Upper lobe of left lung (tissue), 4 donors: ENCODE measurements around the gene LRRC46.

Experiments used
- EP300 ChIP-seq, 4 donors: sonication (generic); formaldehyde crosslinking; IDR thresholded peaks; one replicate each; pipeline ENCODE4 v1.5.1; 2017; ENCODE audit warnings: antibody characterized with exemption in 4 of 4, control low read depth in 2 of 4
- POLR2A ChIP-seq, 4 donors: fragments of 450-650 bp; IDR thresholded peaks; one replicate each; pipeline ENCODE4 v1.5.1; 2016 to 2017; ENCODE audit warnings: antibody characterized with exemption in 4 of 4, mild to moderate bottlenecking in 2 of 4
- TF ChIP-seq, protein P1 (sequence below), 6 experiments: fragments of 450-650 bp in 4 of 6; fragments of 200-600 bp in 2 of 6; sonication (generic) in 2 of 6; IDR thresholded peaks; one replicate each; pipeline ENCODE4 v1.5.1; 2016 to 2019; ENCODE audit warnings: antibody characterized with exemption in 6 of 6

DNA sequence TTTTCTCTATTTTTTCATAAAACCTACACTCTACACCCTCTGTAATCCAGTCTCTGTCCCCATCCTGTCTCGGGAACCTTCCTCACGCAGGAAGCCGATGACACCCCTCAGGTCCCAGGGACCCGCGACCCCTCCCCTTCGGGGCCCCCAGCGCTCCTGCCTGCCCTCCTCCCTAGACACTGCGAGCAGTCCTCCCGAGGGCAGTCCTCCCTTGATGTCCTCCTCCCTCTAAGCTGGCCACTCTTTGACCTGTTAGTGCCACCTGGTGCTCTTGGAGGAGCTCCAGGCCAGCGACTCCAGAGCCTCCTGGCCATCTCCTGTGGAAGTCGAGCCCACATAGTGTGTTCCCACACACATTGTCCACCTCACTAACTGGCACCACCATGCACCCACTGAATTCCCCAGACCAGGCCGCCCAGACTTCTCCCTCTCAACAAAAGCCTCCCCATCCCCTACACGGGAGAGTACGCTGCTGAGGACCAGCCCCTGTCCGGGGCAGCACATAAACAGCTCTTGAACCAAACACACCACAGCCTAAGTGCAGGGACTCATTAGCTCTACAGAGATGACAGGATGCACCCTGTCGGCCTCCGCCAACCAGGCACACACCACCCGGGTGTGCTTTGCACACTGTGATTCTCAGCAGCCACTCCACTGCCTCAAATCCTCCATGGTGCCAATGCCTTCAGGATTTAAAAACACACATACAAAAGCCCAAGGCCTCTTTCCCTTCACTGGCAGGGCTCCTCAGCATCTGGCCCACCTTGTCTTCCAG, 19.1 kb upstream of the LRRC46 start:
- TF ChIP-seq EP300 (IDR thresholded peaks at IDR 0.05) = no peak
- no peak for TF ChIP-seq POLR2A (IDR thresholded peaks at IDR 0.05)
- TF ChIP-seq, protein P1, sequence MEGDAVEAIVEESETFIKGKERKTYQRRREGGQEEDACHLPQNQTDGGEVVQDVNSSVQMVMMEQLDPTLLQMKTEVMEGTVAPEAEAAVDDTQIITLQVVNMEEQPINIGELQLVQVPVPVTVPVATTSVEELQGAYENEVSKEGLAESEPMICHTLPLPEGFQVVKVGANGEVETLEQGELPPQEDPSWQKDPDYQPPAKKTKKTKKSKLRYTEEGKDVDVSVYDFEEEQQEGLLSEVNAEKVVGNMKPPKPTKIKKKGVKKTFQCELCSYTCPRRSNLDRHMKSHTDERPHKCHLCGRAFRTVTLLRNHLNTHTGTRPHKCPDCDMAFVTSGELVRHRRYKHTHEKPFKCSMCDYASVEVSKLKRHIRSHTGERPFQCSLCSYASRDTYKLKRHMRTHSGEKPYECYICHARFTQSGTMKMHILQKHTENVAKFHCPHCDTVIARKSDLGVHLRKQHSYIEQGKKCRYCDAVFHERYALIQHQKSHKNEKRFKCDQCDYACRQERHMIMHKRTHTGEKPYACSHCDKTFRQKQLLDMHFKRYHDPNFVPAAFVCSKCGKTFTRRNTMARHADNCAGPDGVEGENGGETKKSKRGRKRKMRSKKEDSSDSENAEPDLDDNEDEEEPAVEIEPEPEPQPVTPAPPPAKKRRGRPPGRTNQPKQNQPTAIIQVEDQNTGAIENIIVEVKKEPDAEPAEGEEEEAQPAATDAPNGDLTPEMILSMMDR (IDR thresholded peaks at IDR 0.05) = no peak
